Pancreas (tissue), 10 donors: ENCODE results near the gene STK17A. TPM values are rescaled to one million over a fixed set of nuclear protein-coding genes. Genes with fewer than 3 reads are reported as not detected.
"Not testable (repeated sequence)": the region's sequence is repeated elsewhere in the genome, so short reads cannot be mapped to it uniquely, and the experiment has no call there.

Experiments
- ATAC-seq, 4 donors: fragments of 200-7000 bp; cut with Tn5 transposase; one replicate each; pipeline versions ENCODE4 v1.8.0 to v1.9.1; 2020; ENCODE audit warnings: mild to moderate bottlenecking in 4 of 4, moderate library complexity in 4 of 4
- DNase-seq, 6 donors: peaks; one replicate each; pipeline ENCODE4 v3.0.0-alpha.2; 2020
- FAIRE-seq: peaks from 2 replicates; lab custom pipeline; 2012; peaks lifted over from hg19 to GRCh38; lab: Jason Lieb, UNC
- H3K27ac ChIP-seq, 4 donors: fragments of 200-600 bp; sonication (generic); 1 replicate in 3 of 4; 2 replicates in 1 of 4; pipeline versions ENCODE4 v1.5.0 to v1.8.0; 2020
- H3K27me3 ChIP-seq, 4 donors: fragments of 200-600 bp; one replicate each; pipeline ENCODE4 v1.8.0; 2021
- H3K36me3 ChIP-seq, 3 donors: fragments of 200-600 bp; sonication (generic) in 1 of 3; one replicate each; pipeline versions ENCODE4 v1.5.0 to v1.8.0; 2020 to 2021
- H3K4me1 ChIP-seq, 3 donors: fragments of 200-600 bp; one replicate each; pipeline ENCODE4 v1.8.0; 2021
- H3K4me3 ChIP-seq, 4 donors: fragments of 200-600 bp; sonication (generic) in 2 of 4; one replicate each; pipeline versions ENCODE4 v1.5.0 to v1.8.0; 2020 to 2021
- H3K9me3 ChIP-seq, 4 donors: fragments of 200-600 bp; one replicate each; pipeline ENCODE4 v1.8.0; 2021
- CTCF ChIP-seq, 4 donors: fragments of 200-600 bp; sonication (generic) in 3 of 4; IDR thresholded peaks; one replicate each; pipeline versions ENCODE4 v1.5.0 to v1.8.0; 2021; ENCODE audit warnings: antibody characterized with exemption in 4 of 4
- WGBS, 2 donors: extraction: QIAGEN DNeasy Blood & Tissue Kit; methylation state at CpG; one replicate each; pipeline ENCODE4 v1.1.7; 2013; 5-methylcytosine and 5-hydroxymethylcytosine counted together
- intact Hi-C, 3 donors: fragments of 100-400 bp; cut with DNase I; formaldehyde crosslinking; loops; one replicate each; pipeline versions ENCODE4 v1.11.1 to v1.14.2; 2022
- polyA plus RNA-seq, 2 donors: library from polyadenylated mRNA; stranded (reverse); fragments of 200-250 nt; gene quantifications; one replicate each; pipeline ENCODE4 v1.2.3, GENCODE V29; 2013
- total RNA-seq, 6 donors: library from RNA; stranded (reverse); fragmentation: NEBNext Ultra II Directional in 4 of 6; extraction: Animal tissue kit (Norgen Biotek cat#: 25700) in 4 of 6; gene quantifications; one replicate each; pipeline versions ENCODE4 v1.2.1 to v1.2.4, GENCODE V29; 2021 to 2023
- donor health status: healthy with polysubstance abuse.
- donor health status: DM: no; HTN: no; CAD: no; lungs with moderate emphysema.
- donor health status: DM: no; HTN: no; CAD: no.
- donor health status: control.
- donor health status: control.
- donor health status: Bipolar disorder and iron deficiency.
- donor health status: DM: yes; HTN: yes; CAD: no.
- donor health status: DM: no; HTN: no; CAD: no.
- donor health status: DM: no; HTN: no; CAD: no.
- donor health status: DM: yes; HTN: yes; CAD: no.

The STK17A gene
- total and polyA plus RNA-seq, 8 donors: 7.0 to 19.3 (median 11.2) TPM

- Histone ChIP-seq H3K4me1 (peaks cover 0 to 7% (median 5%) of the 10 kb centered on the region in 3 donors), H3K27me3 (no peaks in the 10 kb centered on the region), H3K9me3 (no peaks in the 10 kb centered on the region), H3K4me3 (no peak overlapping the region), H3K27ac (no peak overlapping the region), H3K36me3 (peaks cover 0 to 17% (median 0%) of the 10 kb centered on the region in 3 donors)
- FAIRE-seq (no peak), ATAC-seq (peak in 2 of 4 donors; percentile 41 to 42), DNase-seq (no peak)
- intact Hi-C loops: no loop called here
- 68 to 69% methylated on average over 4 of the region's 4 CpGs for WGBS, 2 donors
- no peak for TF ChIP-seq CTCF (IDR thresholded peaks at IDR 0.05)
These were observed 43.1 kb downstream of the STK17A start for GRCh38 chr7:43625980-43626379.

GRCh38 chr7:43626695-43627094 lies 43.8 kb downstream of the STK17A start:
- no peaks in the 10 kb centered on the region for H3K9me3 ChIP-seq
- H3K27me3 ChIP-seq: no peaks in the 10 kb centered on the region
- peaks cover 0 to 20% (median 0%) of the 10 kb centered on the region in 3 donors for H3K36me3 ChIP-seq
- no peak overlapping the region for H3K27ac ChIP-seq
- H3K4me3 ChIP-seq: no peak overlapping the region
- WGBS, 2 donors: 82 to 86% methylated on average over 2 of the region's 2 CpGs
- FAIRE-seq (no peak), ATAC-seq (no peak), DNase-seq (no peak)
- peaks cover 0 to 7% (median 5%) of the 10 kb centered on the region in 3 donors for H3K4me1 ChIP-seq
- no peak for TF ChIP-seq CTCF (IDR thresholded peaks at IDR 0.05)
- intact Hi-C loops: no loop called here

GRCh38 chr7:43627798-43628197 lies 44.9 kb downstream of the STK17A start:
- FAIRE-seq, intact Hi-C loops, H3K4me3 ChIP-seq, ATAC-seq, H3K27ac ChIP-seq, H3K27me3 ChIP-seq, H3K9me3 ChIP-seq, DNase-seq, H3K4me1 ChIP-seq: not testable (repeated sequence)
- H3K36me3 ChIP-seq: peaks cover 0 to 24% (median 4%) of the 10 kb centered on the region in 3 donors
- 96% methylated on average over 3 of the region's 3 CpGs for WGBS, 2 donors

- Histone ChIP-seq H3K9me3 (no peaks in the 10 kb centered on the region), H3K27me3 (no peaks in the 10 kb centered on the region), H3K4me3 (no peak overlapping the region), H3K4me1 (peaks cover 0 to 7% (median 5%) of the 10 kb centered on the region in 3 donors), H3K36me3 (peaks cover 0 to 24% (median 4%) of the 10 kb centered on the region in 3 donors), H3K27ac (no peak overlapping the region)
- WGBS, 2 donors: 96% methylated on average over 2 of the region's 2 CpGs
- DNase-seq: no peak
- no peak for ATAC-seq
- no peak for TF ChIP-seq CTCF (IDR thresholded peaks at IDR 0.05)
- FAIRE-seq: no peak
- intact Hi-C loops: no loop called here
These were observed 45.5 kb downstream of the STK17A start for GRCh38 chr7:43628431-43628830.

- intact Hi-C loops: no loop called here
- DNase-seq (no peak), FAIRE-seq (no peak), ATAC-seq (peak in 1 of 4 donors; percentile 26)
- H3K9me3 ChIP-seq: no peaks in the 10 kb centered on the region
- 79 to 80% methylated on average over 6 of the region's 6 CpGs for WGBS, 2 donors
- peaks cover 0 to 14% (median 6%) of the 10 kb centered on the region in 3 donors for H3K36me3 ChIP-seq
- H3K4me1 ChIP-seq: peaks cover 0 to 5% (median 4%) of the 10 kb centered on the region in 3 donors
- H3K27me3 ChIP-seq: no peaks in the 10 kb centered on the region
- TF ChIP-seq CTCF (IDR thresholded peaks at IDR 0.05): no peak
- H3K4me3 ChIP-seq: no peak overlapping the region
- no peak overlapping the region for H3K27ac ChIP-seq
These were observed 46.9 kb downstream of the STK17A start for GRCh38 chr7:43629857-43630256.
